Measurements from ENCODE around the gene EID3.

Gene EID3

DNA sequence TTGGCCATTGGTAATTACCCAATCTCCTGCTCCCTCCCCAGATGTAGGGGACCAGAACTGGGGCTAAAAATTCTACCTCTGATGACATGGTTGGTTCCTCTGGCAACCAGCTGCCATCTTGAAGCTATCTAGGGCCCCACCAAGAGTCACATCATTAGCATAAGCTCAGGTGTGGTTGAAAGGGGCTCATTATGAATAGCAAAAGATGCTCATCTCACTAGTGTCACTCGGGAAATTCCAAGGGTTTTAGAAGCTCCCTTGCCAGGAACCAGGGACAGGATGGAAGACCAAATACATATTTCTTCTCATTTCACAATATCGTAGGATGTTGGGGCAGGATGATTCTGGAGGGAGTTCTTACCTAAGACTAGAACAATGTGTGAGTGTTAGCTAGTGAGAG, 38.6 kb downstream of the EID3 start:
- DNase-seq: no peak

DNA sequence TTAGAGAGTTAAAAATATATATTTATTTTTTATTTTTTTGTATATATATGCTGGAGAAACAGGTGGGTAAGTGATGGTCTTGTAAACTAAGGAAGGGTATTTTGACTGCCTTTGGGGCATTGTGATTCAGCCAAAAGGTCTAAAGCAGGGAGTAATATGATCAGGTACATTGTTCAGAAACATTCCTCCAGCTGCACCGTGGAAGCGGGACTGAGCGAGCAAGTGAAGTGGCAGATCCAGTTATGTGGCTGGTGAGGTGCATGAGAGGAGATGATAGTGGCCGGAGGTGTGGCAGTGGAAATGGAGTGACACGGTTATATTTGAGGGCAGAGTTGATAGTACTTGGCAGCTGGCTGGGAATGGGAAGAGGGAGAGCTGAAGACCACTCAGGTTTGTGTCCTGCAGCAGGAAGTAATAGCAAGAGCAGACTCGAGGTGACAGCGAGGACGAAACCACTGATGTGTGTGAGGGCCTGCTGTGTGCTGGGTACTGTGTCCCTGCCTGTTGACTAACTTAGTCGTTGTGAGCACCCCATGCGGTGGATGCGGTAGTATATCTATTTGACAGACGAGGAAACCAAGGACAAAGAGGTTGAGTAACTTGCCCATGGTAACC, 39.2 kb downstream of the EID3 start:
- no peak for DNase-seq

DNA sequence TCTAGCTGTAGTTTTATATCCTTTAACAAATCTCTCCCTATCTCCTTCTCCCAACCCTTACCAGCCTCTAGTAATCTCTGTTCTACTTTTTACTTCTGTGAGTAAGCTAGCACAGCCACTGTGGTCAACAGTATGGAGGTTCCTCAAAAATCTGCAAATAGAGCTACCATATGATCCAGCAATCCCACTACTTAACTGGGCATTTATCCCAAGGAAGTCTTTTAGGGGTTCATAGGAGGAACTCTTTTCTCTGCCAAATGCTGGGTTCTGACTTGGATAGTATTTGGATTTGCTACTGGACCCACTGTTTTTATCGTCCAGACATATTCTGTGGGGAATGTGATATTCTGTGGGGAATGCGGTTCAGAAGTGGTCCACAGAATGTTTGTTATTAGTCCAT, 41.1 kb downstream of the EID3 start:
- DNase-seq: no peak

DNA sequence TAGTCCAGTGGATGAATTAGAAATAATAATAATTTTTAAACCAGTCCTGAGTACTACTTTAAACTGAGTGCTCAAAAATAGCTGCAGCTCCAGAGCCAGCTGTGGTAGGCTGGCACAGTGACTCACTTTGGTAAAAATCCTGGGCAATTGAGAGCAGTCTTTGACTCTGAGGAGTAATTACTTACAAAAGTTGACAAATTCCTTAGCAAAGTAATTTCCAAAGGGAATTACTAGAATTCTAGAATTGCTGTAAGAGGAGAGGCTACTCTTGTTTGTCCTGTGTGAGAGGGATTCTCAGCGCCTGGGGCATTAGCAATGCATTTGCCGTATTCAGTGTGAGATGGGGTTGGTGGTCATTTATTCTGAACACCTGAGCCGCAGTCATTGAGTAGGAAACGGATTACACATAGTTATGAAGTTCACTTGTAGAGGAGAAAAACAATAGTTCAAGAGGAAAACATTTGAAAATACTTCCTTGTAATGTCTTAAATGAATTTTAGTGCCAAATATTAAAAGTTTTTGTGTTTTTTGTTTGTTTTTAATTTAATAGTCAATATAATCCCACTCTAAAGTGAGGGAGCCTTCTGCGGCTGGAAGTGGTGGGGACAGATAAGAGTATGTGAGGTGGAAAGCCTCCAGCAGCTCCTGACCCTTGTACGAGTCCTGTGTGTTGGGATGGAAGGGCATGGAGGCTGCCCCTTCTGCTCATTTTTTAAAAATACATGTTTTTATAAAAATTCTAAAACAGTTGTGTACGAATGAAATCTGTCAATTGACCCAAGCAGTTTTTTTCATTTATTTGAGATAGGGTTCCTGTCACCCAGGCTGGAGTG, 41.9 kb downstream of the EID3 start:
- DNase-seq: no peak

DNA sequence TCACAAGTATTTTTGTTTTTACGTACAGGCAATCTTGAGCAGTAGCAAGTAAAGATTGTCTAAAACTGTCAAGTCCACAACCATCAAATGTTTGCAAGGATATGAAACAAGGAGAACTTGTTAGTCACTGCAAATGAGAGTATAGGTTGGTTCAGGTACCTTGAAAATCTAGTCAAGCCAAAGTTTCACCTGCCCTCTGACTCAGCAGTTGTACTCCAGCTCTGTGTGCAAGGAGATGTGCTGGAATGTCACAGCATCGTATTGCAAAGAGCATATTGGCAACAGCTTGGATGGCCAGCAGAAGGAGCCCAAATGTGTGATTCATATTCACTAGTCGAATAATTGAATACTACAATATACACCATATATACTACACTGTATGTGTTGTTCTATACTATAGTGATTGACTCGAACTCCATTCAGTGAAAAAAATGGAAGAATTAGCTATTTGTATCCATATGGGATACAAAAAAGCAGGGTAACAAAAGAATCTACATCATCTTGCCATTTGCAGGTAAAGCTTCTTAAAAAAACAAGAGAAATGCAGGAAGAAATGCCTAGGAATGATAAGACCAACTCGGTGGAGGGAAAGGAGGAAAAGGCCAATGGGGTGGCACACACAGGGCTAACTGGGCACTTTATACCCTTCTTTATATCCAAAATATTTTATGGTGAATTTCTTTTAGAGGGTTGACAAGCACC, 44.0 kb downstream of the EID3 start:
- DNase-seq: no peak

DNA sequence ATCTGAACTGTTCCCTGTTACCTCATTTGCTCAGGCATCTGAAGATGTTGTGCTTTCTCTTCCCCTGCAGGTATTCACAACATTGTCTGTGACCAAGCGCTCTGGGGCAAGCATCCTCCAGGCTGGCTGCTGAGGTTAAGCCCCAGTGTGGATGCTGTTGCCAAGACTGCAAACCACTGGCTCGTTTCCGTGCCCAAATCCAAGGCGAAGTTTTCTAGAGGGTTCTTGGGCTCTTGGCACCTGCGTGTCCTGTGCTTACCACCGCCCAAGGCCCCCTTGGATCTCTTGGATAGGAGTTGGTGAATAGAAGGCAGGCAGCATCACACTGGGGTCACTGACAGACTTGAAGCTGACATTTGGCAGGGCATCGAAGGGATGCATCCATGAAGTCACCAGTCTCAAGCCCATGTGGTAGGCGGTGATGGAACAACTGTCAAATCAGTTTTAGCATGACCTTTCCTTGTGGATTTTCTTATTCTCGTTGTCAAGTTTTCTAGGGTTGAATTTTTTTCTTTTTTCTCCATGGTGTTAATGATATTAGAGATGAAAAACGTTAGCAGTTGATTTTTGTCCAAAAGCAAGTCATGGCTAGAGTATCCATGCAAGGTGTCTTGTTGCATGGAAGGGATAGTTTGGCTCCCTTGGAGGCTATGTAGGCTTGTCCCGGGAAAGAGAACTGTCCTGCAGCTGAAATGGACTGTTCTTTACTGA, 44.9 kb downstream of the EID3 start:
- no peak for DNase-seq

DNA sequence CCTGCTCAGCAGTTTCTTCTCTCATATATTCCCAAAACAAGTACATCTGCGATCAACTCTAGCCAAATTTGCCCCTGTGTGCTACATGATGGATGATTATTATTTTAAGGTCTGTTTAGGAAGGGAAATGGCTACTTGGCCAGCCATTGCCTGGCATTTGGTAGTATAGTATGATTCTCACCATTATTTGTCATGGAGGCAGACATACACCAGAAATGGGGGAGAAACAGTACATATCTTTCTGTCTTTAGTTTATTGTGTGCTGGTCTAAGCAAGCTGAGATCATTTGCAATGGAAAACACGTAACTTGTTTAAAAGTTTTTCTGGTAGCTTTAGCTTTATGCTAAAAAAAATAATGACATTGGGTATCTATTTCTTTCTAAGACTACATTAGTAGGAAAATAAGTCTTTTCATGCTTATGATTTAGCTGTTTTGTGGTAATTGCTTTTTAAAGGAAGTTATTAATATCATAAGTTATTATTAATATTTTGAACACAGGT, 45.5 kb downstream of the EID3 start:
- no peak for DNase-seq

DNA sequence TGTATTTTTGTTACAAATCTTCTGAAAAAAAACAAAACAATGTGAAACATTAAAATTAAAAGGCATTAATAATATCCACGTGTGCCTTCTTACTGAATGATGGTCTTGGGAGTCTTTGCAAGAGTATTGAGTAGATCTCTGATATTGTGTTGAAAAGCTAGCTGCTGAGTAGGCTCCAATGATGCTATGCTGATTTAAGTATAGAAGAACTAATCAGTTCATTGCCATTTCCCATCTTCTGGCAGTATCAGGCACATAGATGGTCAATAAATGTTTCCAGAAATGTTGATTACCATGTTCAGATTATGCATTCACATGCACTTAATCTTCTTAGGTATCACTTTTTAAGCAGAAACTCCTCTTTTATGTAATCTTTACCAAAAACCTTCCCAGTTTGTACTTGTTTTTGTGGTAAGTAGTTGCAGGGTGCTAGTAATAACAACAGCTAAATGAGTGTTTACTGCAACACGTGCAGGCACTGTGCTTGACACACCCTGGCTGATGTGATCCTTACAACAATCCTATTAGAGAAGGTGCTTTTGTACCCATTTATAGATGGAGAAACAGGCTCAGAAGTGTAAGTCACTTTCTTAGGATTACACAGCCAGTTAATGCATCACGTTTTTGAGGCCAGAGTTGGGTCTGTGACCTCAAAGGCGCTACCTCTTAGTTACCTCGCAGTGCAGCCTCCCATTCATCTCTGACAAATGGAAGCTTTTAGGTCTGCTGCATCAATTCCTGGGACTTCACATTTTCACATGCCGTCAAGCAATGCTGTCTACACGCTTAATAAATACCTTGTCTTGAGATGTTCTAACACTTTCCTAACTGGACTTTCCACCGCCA, 46.9 kb downstream of the EID3 start:
- DNase-seq: no peak

DNA sequence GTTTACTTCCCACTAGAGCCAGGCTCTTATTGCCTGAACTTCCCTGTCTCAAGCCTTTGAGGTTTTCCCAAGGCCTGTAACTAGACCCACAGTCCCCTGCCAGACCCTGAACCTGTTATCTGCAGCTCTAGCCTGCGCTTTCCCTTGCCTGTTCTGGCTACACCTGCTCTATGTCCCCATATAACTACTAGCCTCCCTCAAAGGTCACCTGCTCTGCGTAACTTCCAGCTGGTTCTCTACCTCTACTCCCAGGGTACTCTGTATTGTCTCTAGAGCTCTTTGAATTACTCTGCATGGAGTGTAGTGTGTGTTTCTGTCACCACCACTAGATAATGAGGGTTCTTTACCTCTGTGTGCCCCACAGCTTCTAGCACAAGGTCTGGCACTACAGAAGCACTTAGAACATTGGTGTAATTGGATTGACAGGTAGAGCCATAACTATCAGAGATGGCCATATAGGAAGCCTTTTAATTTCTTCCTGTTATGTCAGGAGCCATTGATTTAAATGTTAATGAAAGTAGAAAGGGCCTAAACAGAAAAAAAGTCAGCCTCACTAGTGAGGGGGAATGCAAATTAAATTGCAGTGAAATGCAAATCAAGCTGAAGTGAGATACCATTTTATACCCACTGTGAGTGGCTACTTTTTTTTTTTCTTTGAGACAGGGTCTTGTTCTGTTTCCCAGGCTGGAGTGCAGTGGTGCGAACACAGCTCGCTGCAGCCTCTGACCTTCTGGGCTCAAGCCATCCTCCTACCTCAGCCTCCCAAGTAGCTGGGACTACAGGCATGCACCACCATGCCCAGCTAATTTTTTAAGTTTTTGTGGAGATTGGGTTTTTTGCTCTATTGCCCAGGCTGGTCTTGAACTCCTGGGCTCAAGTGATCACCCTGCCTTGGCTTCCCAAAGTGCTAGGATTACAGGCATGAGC, 47.8 kb downstream of the EID3 start:
- no peak for DNase-seq

DNA sequence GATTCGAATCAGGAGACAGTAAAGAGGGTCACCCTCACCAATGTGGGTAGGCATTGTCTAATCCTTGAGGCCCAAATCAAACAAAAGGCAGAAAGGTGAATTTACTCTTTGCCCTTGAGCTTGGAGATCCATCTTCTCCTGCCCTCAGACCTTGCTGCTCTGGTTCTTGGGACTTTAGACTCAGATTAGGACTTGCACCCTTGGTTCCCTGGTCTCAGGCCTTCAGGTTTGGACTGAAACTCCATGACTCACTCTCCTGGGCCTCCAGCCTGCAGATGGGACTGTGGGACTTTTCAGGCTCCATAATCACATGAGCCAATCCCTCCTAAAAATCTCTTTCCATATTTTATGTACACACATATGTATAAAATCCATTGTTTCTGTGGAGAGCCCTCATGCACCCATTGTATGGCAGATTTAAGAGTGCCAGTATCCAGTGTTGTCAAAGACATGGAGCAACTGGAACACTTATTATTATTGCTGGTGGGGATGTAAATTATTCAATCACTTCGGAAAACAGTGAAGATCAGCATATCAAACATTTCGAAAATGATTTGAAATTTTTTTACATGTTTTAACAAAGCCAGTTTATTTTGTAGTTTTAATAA, 48.7 kb downstream of the EID3 start:
- DNase-seq: no peak

DNA sequence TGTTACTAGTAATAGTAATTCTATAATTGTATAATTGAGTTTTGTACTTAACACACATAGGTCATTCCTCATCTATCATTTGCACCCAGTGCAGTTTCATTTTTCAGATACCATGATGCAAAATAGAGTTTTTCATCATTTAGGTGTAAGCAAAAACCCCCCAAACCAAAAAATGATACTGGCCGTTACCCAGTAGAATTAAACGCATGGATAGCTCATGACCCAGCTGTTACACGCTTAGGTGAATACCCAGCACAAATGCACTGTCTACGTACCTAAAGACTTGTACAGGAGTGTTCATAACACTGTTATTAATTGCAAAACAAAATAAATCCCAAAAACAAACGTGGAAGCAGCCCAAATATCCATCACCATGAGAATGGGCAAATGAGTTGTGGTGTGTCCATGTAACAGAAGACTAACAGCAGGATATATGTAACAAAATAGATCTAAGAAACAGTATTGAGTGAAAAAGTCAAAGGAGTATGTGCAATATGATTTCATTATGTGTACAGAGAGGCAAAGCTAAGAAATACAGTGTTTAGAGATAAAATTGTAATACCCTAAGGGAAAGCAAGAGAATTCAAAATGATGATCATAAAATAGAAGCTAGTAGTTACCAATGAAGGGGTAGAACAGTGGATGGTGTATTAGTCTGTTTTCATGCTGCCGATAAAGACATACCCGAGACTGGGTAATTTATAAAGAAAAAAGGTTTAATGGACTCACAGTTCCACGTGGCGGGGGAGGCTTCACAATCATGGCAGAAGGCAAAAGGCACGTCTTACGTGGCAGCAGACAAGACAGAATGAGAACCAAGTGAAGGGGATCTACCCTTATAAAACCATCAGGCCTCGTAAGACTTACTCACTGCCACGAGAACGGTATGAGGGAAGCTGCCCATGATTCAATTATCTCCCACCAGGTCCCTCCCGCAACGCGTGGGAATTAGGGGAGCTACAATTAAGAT, 49.8 kb downstream of the EID3 start:
- DNase-seq: no peak

DNA sequence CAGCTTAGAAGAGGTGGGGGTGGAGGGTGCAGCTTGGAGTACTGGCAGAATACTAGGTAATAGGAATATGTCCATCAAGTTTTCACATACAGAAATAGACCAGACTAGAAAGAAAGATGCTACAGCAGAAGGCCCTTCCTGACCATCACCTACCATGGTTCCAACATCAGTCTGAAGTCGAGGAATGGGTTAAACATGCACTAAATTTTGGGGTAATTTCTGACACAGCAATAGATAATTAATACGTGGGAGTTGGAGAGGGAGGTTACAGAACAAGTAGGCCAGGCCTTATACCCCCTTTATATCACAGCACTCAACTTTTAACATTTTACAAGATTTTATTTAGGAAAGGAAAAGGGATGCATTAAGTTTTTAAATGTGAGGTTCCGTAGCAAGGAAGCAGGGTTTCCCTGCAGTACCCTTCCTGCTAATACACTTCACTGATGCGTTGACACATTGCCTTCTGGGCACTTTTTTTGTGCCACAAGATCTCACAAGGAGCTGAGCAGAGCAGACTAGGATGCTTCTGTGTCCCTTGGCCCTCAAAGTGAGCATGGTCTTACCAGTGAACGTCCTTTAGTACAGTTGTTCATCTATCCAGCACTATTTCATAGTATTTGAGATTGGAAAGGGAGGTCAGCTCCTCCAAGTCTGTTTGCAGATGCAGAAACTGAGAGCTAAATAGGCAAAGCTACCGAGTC, 50.8 kb downstream of the EID3 start:
- no peak for DNase-seq
